ENCODE measurements around the gene PLCE1. TPM values are rescaled to one million over a fixed set of nuclear protein-coding genes. Genes with fewer than 3 reads are reported as not detected.

PLCE1 gene
- total and polyA plus RNA-seq, 2 of the 8 experiments (the other 6 are each of a cell fraction or from before 2014, with no cell fraction given): 0.05 to 0.06 TPM

- FAIRE-seq: no peak
- no peak overlapping the region for H3K4me2 ChIP-seq (ENCODE audit: insufficient read depth in 1 of 2, low read depth in 2 of 2, low read length in 2 of 2)
- H4K5ac ChIP-seq (ENCODE audit: insufficient read length, low read depth, low read length): no peak overlapping the region
- ChIA-PET CTCF (ENCODE audit: partially characterized antibody) (interaction anchor here (1.3 kb wide), 1 partner anchor 260 kb away, joined by 4 read pairs; no protein-coding TSS in a partner anchor), POLR2A (ENCODE audit: partially characterized antibody) (no interaction called here)
- TF ChIP-seq USF2 (IDR thresholded peaks at IDR 0.05; ENCODE audit: low read length) (no peak), PHF8 (conservative IDR thresholded peaks at IDR 0.05; ENCODE audit: low read depth, low read length) (no peak), TCF12 (IDR thresholded peaks at IDR 0.05; ENCODE audit: low read depth, low read length) (no peak)
- no peak overlapping the region for H3K14ac ChIP-seq (ENCODE audit: insufficient read length)
- no peak overlapping the region for H4K8ac ChIP-seq (ENCODE audit: extremely low read depth, insufficient read depth, low read length)
- no peak overlapping the region for H3K18ac ChIP-seq (ENCODE audit: extremely low read depth, low read length)
- no peak overlapping the region for H2BK5ac ChIP-seq (ENCODE audit: low read depth, low read length)
- H3K23me2 ChIP-seq (ENCODE audit: low read depth, low read length): peaks cover 2% of the 10 kb centered on the region; the same call in 1 of the 2 replicates
- no peak overlapping the region for H3K27ac ChIP-seq (ENCODE audit: low read depth, low read length)
- H3K9ac ChIP-seq (replicated peaks in 1 of 4; ENCODE audit: extremely low read depth in 1 of 4, low read depth in 3 of 4, low read length in 3 of 4): no peak overlapping the region
- 81% methylated on average over 2 of the region's 2 CpGs; no CpG with 5 or more reads in 1 of the 2 experiments for WGBS, 2 experiments (ENCODE audit: extremely low coverage in 1 of 2, insufficient coverage in 1 of 2, insufficient read length in 1 of 2, insufficient replicate concordance in 2 of 2, low coverage in 1 of 2, low lambda C conversion rate in 2 of 2, missing lambda C conversion rate in 1 of 2)
- no peak overlapping the region for H2AK5ac ChIP-seq (ENCODE audit: low read depth, low read length)
- H3K4me1 ChIP-seq (replicated peaks in 1 of 4; ENCODE audit: control insufficient read depth in 3 of 4, insufficient read depth in 4 of 4, low read length in 3 of 4): peaks cover 0 to 4% (median 0%) of the 10 kb centered on the region in 4 experiments; a peak in 2 of 7 replicates
- no peaks in the 10 kb centered on the region for H3K27me3 ChIP-seq (replicated peaks in 1 of 4; ENCODE audit: control insufficient read depth in 3 of 4, extremely low read depth in 1 of 4, insufficient read depth in 3 of 4, low read length in 3 of 4)
- H3K36me3 ChIP-seq (ENCODE audit: control insufficient read depth in 2 of 4, insufficient read depth in 4 of 4, low read length in 3 of 4): no peaks in the 10 kb centered on the region
- no peak overlapping the region for H2BK12ac ChIP-seq (ENCODE audit: low read depth, low read length)
- no peaks in the 10 kb centered on the region for H4K20me1 ChIP-seq (replicated peaks in 1 of 2; ENCODE audit: control insufficient read depth in 1 of 2, insufficient read depth in 2 of 2, low read length in 2 of 2)
- no peak for DNase-seq (ENCODE audit: low read depth in 1 of 2, low spot score in 2 of 2)
- H4K91ac ChIP-seq (replicated peaks; ENCODE audit: insufficient read length, low read length): no peak overlapping the region
- no peak overlapping the region for H2BK120ac ChIP-seq (replicated peaks; ENCODE audit: low read depth, low read length)
- H2BK20ac ChIP-seq (ENCODE audit: low read length): no peak overlapping the region
- 0 out of 4 replicates have a peak, but pooled peaks cover 0 to 6% of the 10 kb centered on the region in 2 experiments for H3K9me3 ChIP-seq (ENCODE audit: insufficient read depth in 2 of 2, low read depth in 1 of 2, low read length in 1 of 2)
- H3K4ac ChIP-seq (replicated peaks; ENCODE audit: insufficient read length, low read depth, low read length): no peak overlapping the region
- no peak overlapping the region for H2BK15ac ChIP-seq (ENCODE audit: low read length)
- no peak overlapping the region for H3K56ac ChIP-seq (replicated peaks; ENCODE audit: insufficient read length, low read depth, low read length)
- no peak overlapping the region for H3K23ac ChIP-seq (ENCODE audit: insufficient read length)
- no peak overlapping the region for H3K4me3 ChIP-seq (ENCODE audit: extremely low read depth in 1 of 4, insufficient read depth in 2 of 4, low read depth in 3 of 4, low read length in 4 of 4)
- H3K79me2 ChIP-seq (ENCODE audit: control insufficient read depth in 1 of 2, insufficient read depth in 2 of 2, low read length in 2 of 2): no peaks in the 10 kb centered on the region
- no peak overlapping the region for H2AFZ ChIP-seq (ENCODE audit: low read length)
- H3K79me1 ChIP-seq (ENCODE audit: low read depth, low read length): no peaks in the 10 kb centered on the region
Measured at GRCh38 chr10:94005050-94005449, 11.3 kb downstream of the PLCE1 start.

Data from H1 (cell line).